ENCODE measurements around the gene PYM1. TPM values are rescaled to one million over a fixed set of nuclear protein-coding genes. Genes with fewer than 3 reads are reported as not detected.

Gene PYM1
- polyA plus RNA-seq, 1 of the 3 experiments (the other 2 are of a cell fraction), result 36.3 TPM

DNA sequence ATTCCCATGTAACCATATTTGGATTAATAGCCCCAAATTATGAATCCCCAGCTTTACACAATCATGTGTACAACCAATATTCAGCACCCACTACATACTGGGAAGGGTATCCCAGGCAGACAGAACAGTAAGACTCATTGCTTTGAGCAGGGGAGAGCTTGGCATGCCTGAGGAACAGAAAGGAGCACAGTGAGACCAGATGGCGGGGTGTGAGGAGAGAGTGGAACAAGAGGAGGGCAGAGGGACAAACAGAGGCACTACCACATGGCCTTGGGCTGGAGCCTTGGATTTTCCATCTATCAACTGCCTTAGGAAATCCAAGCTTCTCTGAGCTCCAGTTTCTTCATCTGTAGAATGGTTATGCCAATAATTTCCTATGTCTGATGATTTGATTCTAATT is 7.1 kb upstream of the PYM1 start:
- CTCF ChIA-PET, result interaction anchor here (1.1 to 10.8 kb wide), 5 partner anchors 8 to 197 kb away, joined by 3 to 96 read pairs (median 6); partner anchors contain the start of genes PYM1 and SUOX
- Histone ChIP-seq H3K36me3 (replicated peaks in 1 of 2; ENCODE audit: control insufficient read depth in 1 of 2, insufficient read depth in 2 of 2, low read length in 1 of 2) (peaks cover 0 to 15% of the 10 kb centered on the region in 2 experiments), H2AFZ (ENCODE audit: low read depth) (no peak overlapping the region), H3K27me3 (ENCODE audit: insufficient read depth) (no peaks in the 10 kb centered on the region), H3K4me2 (no peak overlapping the region; the same call in 1 of the 2 replicates), H3K4me3 (ENCODE audit: low read depth in 2 of 2, low read length in 1 of 2) (no peak overlapping the region), H3K9me3 (no peaks in the 10 kb centered on the region), H3K4me1 (ENCODE audit: control insufficient read depth in 1 of 2, insufficient read depth in 2 of 2, low read depth in 1 of 2, low read length in 1 of 2) (peaks cover 20 to 22% of the 10 kb centered on the region in 2 experiments; a peak in 3 of 4 replicates), H3K9ac (no peak overlapping the region), H4K20me1 (ENCODE audit: insufficient read depth) (no peaks in the 10 kb centered on the region), H3K79me2 (ENCODE audit: insufficient read depth) (peaks cover 28% of the 10 kb centered on the region), H3K27ac (ENCODE audit: low read depth in 2 of 2, low read length in 1 of 2) (no peak overlapping the region), H3F3A (replicated peaks; ENCODE audit: insufficient read depth) (peaks cover 10% of the 10 kb centered on the region), H3K9me2 (no peaks in the 10 kb centered on the region)
- POLR2A ChIA-PET, result no interaction called here
- 89% methylated on average over 1 of the region's 1 CpG for WGBS (ENCODE audit: low lambda C conversion rate)
- DNase-seq, result no peak
- TF ChIP-seq FOXM1 (IDR thresholded peaks at IDR 0.05; ENCODE audit: low read depth) (no peak), SMC3 (IDR thresholded peaks at IDR 0.05; ENCODE audit: low read depth, low read length) (no peak), POLR2AphosphoS5 (IDR thresholded peaks at IDR 0.05; ENCODE audit: low read depth, low read length) (no peak), FOSL2 (IDR thresholded peaks at IDR 0.05; ENCODE audit: borderline replicate concordance, low read depth) (no peak), RXRA (IDR thresholded peaks at IDR 0.05; ENCODE audit: borderline replicate concordance, low read depth) (no peak), RCOR1 (IDR thresholded peaks at IDR 0.05; ENCODE audit: low read length) (no peak), EZH2phosphoT487 (IDR thresholded peaks at IDR 0.05; ENCODE audit: borderline replicate concordance, low read depth) (no peak), CTCF (IDR thresholded peaks at IDR 0.05) (no peak), FOXJ3 (CRISPR knock-in tag; IDR thresholded peaks at IDR 0.05) (no peak), MEF2A (IDR thresholded peaks at IDR 0.05; ENCODE audit: borderline replicate concordance, low read depth) (no peak), RFX5 (IDR thresholded peaks at IDR 0.05; ENCODE audit: low read length) (no peak), GATA2 (CRISPR knock-in tag; IDR thresholded peaks at IDR 0.05) (no peak), SIN3A (IDR thresholded peaks at IDR 0.05; ENCODE audit: borderline replicate concordance, low read depth, low read length) (no peak), CHD2 (IDR thresholded peaks at IDR 0.05; ENCODE audit: low read length, partially characterized antibody) (no peak), TAF1 (IDR thresholded peaks at IDR 0.05; ENCODE audit: borderline replicate concordance, low read depth, low read length) (no peak), USF2 (IDR thresholded peaks at IDR 0.05; ENCODE audit: borderline replicate concordance, low read depth, low read length) (no peak)
- TF ChIP-seq, protein P1, sequence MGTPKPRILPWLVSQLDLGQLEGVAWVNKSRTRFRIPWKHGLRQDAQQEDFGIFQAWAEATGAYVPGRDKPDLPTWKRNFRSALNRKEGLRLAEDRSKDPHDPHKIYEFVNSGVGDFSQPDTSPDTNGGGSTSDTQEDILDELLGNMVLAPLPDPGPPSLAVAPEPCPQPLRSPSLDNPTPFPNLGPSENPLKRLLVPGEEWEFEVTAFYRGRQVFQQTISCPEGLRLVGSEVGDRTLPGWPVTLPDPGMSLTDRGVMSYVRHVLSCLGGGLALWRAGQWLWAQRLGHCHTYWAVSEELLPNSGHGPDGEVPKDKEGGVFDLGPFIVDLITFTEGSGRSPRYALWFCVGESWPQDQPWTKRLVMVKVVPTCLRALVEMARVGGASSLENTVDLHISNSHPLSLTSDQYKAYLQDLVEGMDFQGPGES (IDR thresholded peaks at IDR 0.05; ENCODE audit: low read depth, low read length), result no peak
- TF ChIP-seq, protein P2, sequence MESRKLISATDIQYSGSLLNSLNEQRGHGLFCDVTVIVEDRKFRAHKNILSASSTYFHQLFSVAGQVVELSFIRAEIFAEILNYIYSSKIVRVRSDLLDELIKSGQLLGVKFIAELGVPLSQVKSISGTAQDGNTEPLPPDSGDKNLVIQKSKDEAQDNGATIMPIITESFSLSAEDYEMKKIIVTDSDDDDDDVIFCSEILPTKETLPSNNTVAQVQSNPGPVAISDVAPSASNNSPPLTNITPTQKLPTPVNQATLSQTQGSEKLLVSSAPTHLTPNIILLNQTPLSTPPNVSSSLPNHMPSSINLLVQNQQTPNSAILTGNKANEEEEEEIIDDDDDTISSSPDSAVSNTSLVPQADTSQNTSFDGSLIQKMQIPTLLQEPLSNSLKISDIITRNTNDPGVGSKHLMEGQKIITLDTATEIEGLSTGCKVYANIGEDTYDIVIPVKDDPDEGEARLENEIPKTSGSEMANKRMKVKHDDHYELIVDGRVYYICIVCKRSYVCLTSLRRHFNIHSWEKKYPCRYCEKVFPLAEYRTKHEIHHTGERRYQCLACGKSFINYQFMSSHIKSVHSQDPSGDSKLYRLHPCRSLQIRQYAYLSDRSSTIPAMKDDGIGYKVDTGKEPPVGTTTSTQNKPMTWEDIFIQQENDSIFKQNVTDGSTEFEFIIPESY (IDR thresholded peaks at IDR 0.05; ENCODE audit: borderline replicate concordance, low read depth), result no peak
